Activated CD4-positive, alpha-beta T cell treated with anti-CD3 and anti-CD28 coated beads, Interleukin-2, amount 10 ng/mL, durations not matched to agents 7 days and 5 days (primary cell): Measurements from ENCODE around the gene PPP1R12B. TPM values are rescaled to one million over a fixed set of nuclear protein-coding genes. Genes with fewer than 3 reads are reported as not detected.
"Not testable (repeated sequence)": the region's sequence is repeated elsewhere in the genome, so short reads cannot be mapped to it uniquely, and the experiment has no call there.

Experiments used
- CTCF ChIA-PET: fragments of 350-600 bp; sonication (Branson Sonifier 250); formaldehyde crosslinking; loops from one replicate; lab custom pipeline; 2021; ENCODE audit warnings: antibody characterized with exemption; lab: Charles Lee
- POLR2A ChIA-PET: fragments of 350-600 bp; sonication (Branson Sonifier 250); formaldehyde crosslinking; loops from one replicate; lab custom pipeline; 2021; ENCODE audit warnings: antibody characterized with exemption; lab: Charles Lee
- DNase-seq: peaks from one replicate; pipeline ENCODE4 v3.0.0-alpha.2; 2020
- H3K27ac Mint-ChIP-seq: one replicate; pipeline ENCODE4 v1.8.0; 2021; ENCODE audit warnings: mild to moderate bottlenecking, moderate library complexity, mixed read lengths
- H3K27me3 Mint-ChIP-seq: one replicate; pipeline ENCODE4 v1.8.0; 2021; ENCODE audit warnings: mixed read lengths
- H3K36me3 Mint-ChIP-seq: one replicate; pipeline ENCODE4 v1.8.0; 2021; ENCODE audit warnings: low read depth, mixed read lengths
- H3K4me1 Mint-ChIP-seq: one replicate; pipeline ENCODE4 v1.8.0; 2021; ENCODE audit warnings: mixed read lengths
- H3K4me3 Mint-ChIP-seq: one replicate; pipeline ENCODE4 v1.8.0; 2021; ENCODE audit warnings: mild to moderate bottlenecking, moderate library complexity, mixed read lengths
- H3K9me3 Mint-ChIP-seq: one replicate; pipeline ENCODE4 v1.8.0; 2021; ENCODE audit warnings: mixed read lengths
- total RNA-seq, 2 experiments: library from RNA; stranded (reverse); gene quantifications; one replicate each; pipeline ENCODE4 v1.2.3, GENCODE V29; 2021

The PPP1R12B gene
- total RNA-seq, 2 experiments from 2014 or later, result 20.2 to 25.0 TPM

- H3K9me3 Mint-ChIP-seq, result no peaks in the 10 kb centered on the region
- no peaks in the 10 kb centered on the region for H3K36me3 Mint-ChIP-seq
- ChIA-PET POLR2A (no interaction called here), CTCF (no interaction called here)
- H3K4me1 Mint-ChIP-seq, result no peaks in the 10 kb centered on the region
- H3K27me3 Mint-ChIP-seq, result no peaks in the 10 kb centered on the region
- no peak for DNase-seq
- no peak overlapping the region for H3K4me3 Mint-ChIP-seq
- H3K27ac Mint-ChIP-seq, result no peak overlapping the region
Observed at GRCh38 chr1:202416641-202417040, 68.1 kb downstream of the PPP1R12B start.

GRCh38 chr1:202417141-202417540 lies 68.6 kb downstream of the PPP1R12B start:
- H3K27ac Mint-ChIP-seq, H3K4me3 Mint-ChIP-seq, POLR2A ChIA-PET, H3K27me3 Mint-ChIP-seq, H3K9me3 Mint-ChIP-seq, H3K4me1 Mint-ChIP-seq, DNase-seq, H3K36me3 Mint-ChIP-seq, CTCF ChIA-PET: not testable (repeated sequence)

- H3K27me3 Mint-ChIP-seq, H3K4me1 Mint-ChIP-seq, H3K9me3 Mint-ChIP-seq, H3K4me3 Mint-ChIP-seq, H3K27ac Mint-ChIP-seq, CTCF ChIA-PET, DNase-seq, POLR2A ChIA-PET, H3K36me3 Mint-ChIP-seq: not testable (repeated sequence)
Observed at GRCh38 chr1:202417762-202418201, 69.3 kb downstream of the PPP1R12B start.

- CTCF ChIA-PET, H3K27ac Mint-ChIP-seq, H3K27me3 Mint-ChIP-seq, H3K4me3 Mint-ChIP-seq, POLR2A ChIA-PET, H3K36me3 Mint-ChIP-seq, DNase-seq, H3K4me1 Mint-ChIP-seq, H3K9me3 Mint-ChIP-seq: not testable (repeated sequence)
Observed at GRCh38 chr1:202419731-202420130, 71.2 kb downstream of the PPP1R12B start.

GRCh38 chr1:202420422-202421094 lies 72.1 kb downstream of the PPP1R12B start:
- H3K4me3 Mint-ChIP-seq, DNase-seq, H3K36me3 Mint-ChIP-seq, H3K4me1 Mint-ChIP-seq, H3K27ac Mint-ChIP-seq, H3K27me3 Mint-ChIP-seq, H3K9me3 Mint-ChIP-seq, POLR2A ChIA-PET, CTCF ChIA-PET: not testable (repeated sequence)

- H3K9me3 Mint-ChIP-seq, H3K36me3 Mint-ChIP-seq, H3K4me3 Mint-ChIP-seq, DNase-seq, H3K4me1 Mint-ChIP-seq, H3K27me3 Mint-ChIP-seq, H3K27ac Mint-ChIP-seq, POLR2A ChIA-PET: not testable (repeated sequence)
- CTCF ChIA-PET, result interaction anchor here (0.8 kb wide), 1 partner anchor 14 kb away, joined by 6 read pairs; no protein-coding TSS in a partner anchor
Observed at GRCh38 chr1:202422709-202423108, 74.2 kb downstream of the PPP1R12B start.

- CTCF ChIA-PET, H3K9me3 Mint-ChIP-seq, H3K4me1 Mint-ChIP-seq, DNase-seq, POLR2A ChIA-PET, H3K27ac Mint-ChIP-seq, H3K27me3 Mint-ChIP-seq, H3K4me3 Mint-ChIP-seq, H3K36me3 Mint-ChIP-seq: not testable (repeated sequence)
Observed at GRCh38 chr1:202424260-202424659, 75.8 kb downstream of the PPP1R12B start.

- POLR2A ChIA-PET, CTCF ChIA-PET, H3K9me3 Mint-ChIP-seq: not testable (repeated sequence)
Observed at GRCh38 chr1:202430111-202430510, 81.6 kb downstream of the PPP1R12B start.

GRCh38 chr1:202432338-202432737 lies 83.8 kb downstream of the PPP1R12B start:
- H3K9me3 Mint-ChIP-seq, H3K4me1 Mint-ChIP-seq, H3K27me3 Mint-ChIP-seq, POLR2A ChIA-PET, DNase-seq, H3K4me3 Mint-ChIP-seq, H3K27ac Mint-ChIP-seq: not testable (repeated sequence)
- H3K36me3 Mint-ChIP-seq, result peaks cover 15% of the 10 kb centered on the region
- CTCF ChIA-PET, result interaction anchor here (0.6 kb wide), 1 partner anchor 297 kb away, joined by 4 read pairs; no protein-coding TSS in a partner anchor

More at GRCh38 chr1:202430111-202430510, 81.6 kb downstream of the PPP1R12B start:
- H3K27ac Mint-ChIP-seq, DNase-seq, H3K4me1 Mint-ChIP-seq, H3K27me3 Mint-ChIP-seq, H3K4me3 Mint-ChIP-seq: not testable (repeated sequence)
- peaks cover 13% of the 10 kb centered on the region for H3K36me3 Mint-ChIP-seq

GRCh38 chr1:202433155-202434043 lies 84.9 kb downstream of the PPP1R12B start:
- CTCF ChIA-PET, result no interaction called here
- no peak for DNase-seq
- Mint-ChIP-seq H3K4me1 (no peaks in the 10 kb centered on the region), H3K27me3 (no peaks in the 10 kb centered on the region), H3K27ac (no peak overlapping the region), H3K4me3 (no peak overlapping the region), H3K9me3 (no peaks in the 10 kb centered on the region), H3K36me3 (peaks cover 15% of the 10 kb centered on the region)
- POLR2A ChIA-PET, result no interaction called here

- Mint-ChIP-seq H3K27ac (no peak overlapping the region), H3K4me1 (no peaks in the 10 kb centered on the region), H3K4me3 (no peak overlapping the region), H3K9me3 (no peaks in the 10 kb centered on the region), H3K36me3 (peaks cover 15% of the 10 kb centered on the region), H3K27me3 (no peaks in the 10 kb centered on the region)
- POLR2A ChIA-PET, result no interaction called here
- CTCF ChIA-PET, result no interaction called here
- DNase-seq, result no peak
Observed at GRCh38 chr1:202434059-202434458, 85.6 kb downstream of the PPP1R12B start.

GRCh38 chr1:202438393-202439174 lies 90.1 kb downstream of the PPP1R12B start:
- H3K27ac Mint-ChIP-seq, result no peak overlapping the region
- ChIA-PET CTCF (no interaction called here), POLR2A (no interaction called here)
- H3K27me3 Mint-ChIP-seq, result no peaks in the 10 kb centered on the region
- no peak for DNase-seq
- no peaks in the 10 kb centered on the region for H3K4me1 Mint-ChIP-seq
- H3K9me3 Mint-ChIP-seq, result no peaks in the 10 kb centered on the region
- peaks cover 16% of the 10 kb centered on the region for H3K36me3 Mint-ChIP-seq
- H3K4me3 Mint-ChIP-seq, result no peak overlapping the region

GRCh38 chr1:202439308-202439707 lies 90.8 kb downstream of the PPP1R12B start:
- ChIA-PET POLR2A (no interaction called here), CTCF (no interaction called here)
- H3K27ac Mint-ChIP-seq, result peak overlapping the region; percentile 54

More at GRCh38 chr1:202439308-202439707, 90.8 kb downstream of the PPP1R12B start:
- peaks cover 22% of the 10 kb centered on the region for H3K36me3 Mint-ChIP-seq
- H3K9me3 Mint-ChIP-seq, result no peaks in the 10 kb centered on the region
- no peaks in the 10 kb centered on the region for H3K4me1 Mint-ChIP-seq
- H3K27me3 Mint-ChIP-seq, result no peaks in the 10 kb centered on the region
- no peak overlapping the region for H3K4me3 Mint-ChIP-seq
- no peak for DNase-seq
